HEK293 (cell line): ENCODE data around the gene MXI1.

ENCODE experiments used
- CTCF ChIP-seq: fragments of 450-650 bp; formaldehyde crosslinking; IDR thresholded peaks from 2 replicates; pipeline ENCODE4 v1.5.1; 2016; ENCODE audit warnings: missing biosample characterization, missing genetic modification characterization
- MZF1 ChIP-seq: fragments of 450-650 bp; formaldehyde crosslinking; IDR thresholded peaks from 2 replicates; pipeline ENCODE4 v1.5.1; 2017; ENCODE audit warnings: missing biosample characterization, missing genetic modification characterization, borderline replicate concordance
- SCRT1 ChIP-seq: fragments of 450-650 bp; formaldehyde crosslinking; IDR thresholded peaks from 2 replicates; pipeline ENCODE4 v1.5.1; 2016; ENCODE audit warnings: missing biosample characterization, missing genetic modification characterization, borderline replicate concordance
- TCF7L2 ChIP-seq: IDR thresholded peaks from 2 replicates; pipeline ENCODE4 v1.6.1; 2011; ENCODE audit warnings: low read depth, mild to moderate bottlenecking, inconsistent platforms, low read length, moderate library complexity, borderline replicate concordance
- ZBTB49 ChIP-seq: fragments of 450-650 bp; formaldehyde crosslinking; IDR thresholded peaks from 2 replicates; pipeline ENCODE4 v1.5.1; 2016; ENCODE audit warnings: missing biosample characterization, missing genetic modification characterization, low read depth
- ZNF184 ChIP-seq: fragments of 450-650 bp; IDR thresholded peaks from 2 replicates; pipeline ENCODE4 v1.5.1; 2018; ENCODE audit warnings: missing biosample characterization, mild to moderate bottlenecking, missing genetic modification characterization
- ZNF350 ChIP-seq: fragments of 450-650 bp; formaldehyde crosslinking; IDR thresholded peaks from 2 replicates; pipeline ENCODE4 v1.5.0; 2017; ENCODE audit warnings: missing biosample characterization, mild to moderate bottlenecking, missing genetic modification characterization
- ZNF423 ChIP-seq: fragments of 450-650 bp; formaldehyde crosslinking; IDR thresholded peaks from 2 replicates; pipeline ENCODE4 v1.5.1; 2016; ENCODE audit warnings: missing biosample characterization, missing genetic modification characterization

GRCh38 chr10:110252151-110252550, 44.7 kb downstream of the MXI1 start:
- TF ChIP-seq TCF7L2: no peak
- TF ChIP-seq CTCF (tag by site-specific recombination): no peak
- TF ChIP-seq SCRT1 (tag by site-specific recombination): no peak
- TF ChIP-seq MZF1: no peak
- TF ChIP-seq ZNF350: no peak
- TF ChIP-seq ZNF184: no peak
- no peak for TF ChIP-seq ZBTB49
- no peak for TF ChIP-seq ZNF423 (tag by site-specific recombination)
